GM12878 (cell line): Measurements from ENCODE around the gene FCRL2.

Experiments used
- BACH1 ChIP-seq: fragments of 450-650 bp; IDR thresholded peaks from 2 replicates; pipeline ENCODE4 v1.6.1; 2017; ENCODE audit warnings: mild to moderate bottlenecking, borderline replicate concordance
- BCL11A ChIP-seq: IDR thresholded peaks from 2 replicates; pipeline ENCODE4 v1.6.1; 2011; ENCODE audit warnings: low read depth, low read length
- BHLHE40 ChIP-seq, 2 experiments: fragments of 450-650 bp in 1 of 2; IDR thresholded peaks; 2 replicates each; pipeline ENCODE4 v1.6.1; 2011 to 2017; ENCODE audit warnings: low read depth in 2 of 2, borderline replicate concordance in 1 of 2, improper control_type of control experiment in 1 of 2, low read length in 1 of 2, mild to moderate bottlenecking in 1 of 2
- CEBPB ChIP-seq, 2 experiments: fragments of 150-350 bp in 1 of 2; IDR thresholded peaks; 2 replicates each; pipeline ENCODE4 v1.6.1; 2012 to 2014; ENCODE audit warnings: low read depth in 2 of 2, low read length in 2 of 2, borderline replicate concordance in 1 of 2, inconsistent platforms in 1 of 2
- CHD2 ChIP-seq: IDR thresholded peaks from 2 replicates; pipeline ENCODE4 v1.6.1; 2011; ENCODE audit warnings: low read depth, low read length, improper control_type of control experiment, borderline replicate concordance
- EZH2 ChIP-seq: IDR thresholded peaks from 2 replicates; pipeline ENCODE4 v1.6.1; 2012; ENCODE audit warnings: low read depth, mild to moderate bottlenecking, control low read depth, inconsistent platforms, low read length, borderline replicate concordance; ENCODE audit not compliant: control insufficient read depth
- POLR2A ChIP-seq: IDR thresholded peaks from 2 replicates; pipeline ENCODE4 v1.6.1; 2011; ENCODE audit warnings: low read depth, mild to moderate bottlenecking, low read length
- POLR2AphosphoS5 ChIP-seq: IDR thresholded peaks from 2 replicates; pipeline ENCODE4 v1.6.1; 2011; ENCODE audit warnings: mild to moderate bottlenecking, low read length, inconsistent platforms
- SIN3A ChIP-seq: IDR thresholded peaks from 2 replicates; pipeline ENCODE4 v1.6.1; 2012; ENCODE audit warnings: low read depth, low read length, improper control_type of control experiment
- ZSCAN29 ChIP-seq: fragments of 450-650 bp; IDR thresholded peaks from 2 replicates; pipeline ENCODE4 v1.6.1; 2017; ENCODE audit warnings: mild to moderate bottlenecking, moderate library complexity
- TF ChIP-seq, protein P1 (sequence below), 3 experiments: IDR thresholded peaks in 2 of 3; conservative IDR thresholded peaks in 1 of 3; 2 replicates each; pipeline ENCODE4 v1.5.1; 2011; ENCODE audit warnings: low read depth in 3 of 3, low read length in 3 of 3, mild to moderate bottlenecking in 3 of 3, control low read depth in 2 of 3, moderate library complexity in 2 of 3, inconsistent platforms in 1 of 3, mixed read lengths in 1 of 3; ENCODE audit not compliant: control insufficient read depth in 2 of 3, insufficient read depth in 1 of 3; ENCODE audit errors: extremely low read depth in 1 of 3
- TF ChIP-seq, protein P2 (sequence below): fragments of 450-650 bp; IDR thresholded peaks from 2 replicates; pipeline ENCODE4 v1.6.1; 2017; ENCODE audit warnings: mild to moderate bottlenecking
- TF ChIP-seq, protein P3 (sequence below): IDR thresholded peaks from 2 replicates; pipeline ENCODE4 v1.6.1; 2012; ENCODE audit warnings: low read depth, low read length, improper control_type of control experiment

DNA sequence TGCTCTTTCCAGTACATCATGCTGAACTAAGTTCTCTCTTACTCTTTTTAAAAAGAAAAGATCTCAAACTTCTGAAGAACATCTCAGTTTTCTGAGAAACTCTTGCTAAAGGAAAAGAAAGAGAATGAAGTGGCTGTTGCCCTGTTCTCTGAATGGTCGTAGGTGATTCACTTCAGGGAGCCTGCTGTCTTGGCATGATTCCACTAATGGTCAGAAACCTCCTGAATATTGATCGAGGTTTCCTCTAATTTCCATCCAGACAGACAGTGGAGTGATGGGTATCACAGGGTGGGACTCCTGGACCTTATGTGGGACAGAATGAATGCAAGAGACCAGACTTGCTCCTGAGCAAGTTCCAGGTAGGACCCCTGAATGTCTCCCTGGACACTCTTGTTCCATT is 2.5 kb downstream of the FCRL2 start:
- TF ChIP-seq, protein P1, sequence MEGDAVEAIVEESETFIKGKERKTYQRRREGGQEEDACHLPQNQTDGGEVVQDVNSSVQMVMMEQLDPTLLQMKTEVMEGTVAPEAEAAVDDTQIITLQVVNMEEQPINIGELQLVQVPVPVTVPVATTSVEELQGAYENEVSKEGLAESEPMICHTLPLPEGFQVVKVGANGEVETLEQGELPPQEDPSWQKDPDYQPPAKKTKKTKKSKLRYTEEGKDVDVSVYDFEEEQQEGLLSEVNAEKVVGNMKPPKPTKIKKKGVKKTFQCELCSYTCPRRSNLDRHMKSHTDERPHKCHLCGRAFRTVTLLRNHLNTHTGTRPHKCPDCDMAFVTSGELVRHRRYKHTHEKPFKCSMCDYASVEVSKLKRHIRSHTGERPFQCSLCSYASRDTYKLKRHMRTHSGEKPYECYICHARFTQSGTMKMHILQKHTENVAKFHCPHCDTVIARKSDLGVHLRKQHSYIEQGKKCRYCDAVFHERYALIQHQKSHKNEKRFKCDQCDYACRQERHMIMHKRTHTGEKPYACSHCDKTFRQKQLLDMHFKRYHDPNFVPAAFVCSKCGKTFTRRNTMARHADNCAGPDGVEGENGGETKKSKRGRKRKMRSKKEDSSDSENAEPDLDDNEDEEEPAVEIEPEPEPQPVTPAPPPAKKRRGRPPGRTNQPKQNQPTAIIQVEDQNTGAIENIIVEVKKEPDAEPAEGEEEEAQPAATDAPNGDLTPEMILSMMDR (IDR thresholded peaks at IDR 0.05 in 2 of 3, conservative IDR thresholded peaks at IDR 0.05 in 1 of 3; ENCODE audit: control insufficient read depth in 2 of 3, extremely low read depth in 1 of 3, insufficient read depth in 1 of 3, low read depth in 3 of 3, low read length in 3 of 3): no peak
- TF ChIP-seq ZSCAN29 (no peak), SIN3A (no peak), BCL11A (no peak), CEBPB (IDR thresholded peaks at IDR 0.05; ENCODE audit: borderline replicate concordance in 1 of 2, low read depth in 2 of 2, low read length in 2 of 2) (no peak), BHLHE40 (IDR thresholded peaks at IDR 0.05; ENCODE audit: borderline replicate concordance in 1 of 2, low read depth in 2 of 2, low read length in 1 of 2) (no peak), POLR2A (no peak), POLR2AphosphoS5 (no peak), EZH2 (no peak), BACH1 (no peak), CHD2 (no peak)
- TF ChIP-seq, protein P2, sequence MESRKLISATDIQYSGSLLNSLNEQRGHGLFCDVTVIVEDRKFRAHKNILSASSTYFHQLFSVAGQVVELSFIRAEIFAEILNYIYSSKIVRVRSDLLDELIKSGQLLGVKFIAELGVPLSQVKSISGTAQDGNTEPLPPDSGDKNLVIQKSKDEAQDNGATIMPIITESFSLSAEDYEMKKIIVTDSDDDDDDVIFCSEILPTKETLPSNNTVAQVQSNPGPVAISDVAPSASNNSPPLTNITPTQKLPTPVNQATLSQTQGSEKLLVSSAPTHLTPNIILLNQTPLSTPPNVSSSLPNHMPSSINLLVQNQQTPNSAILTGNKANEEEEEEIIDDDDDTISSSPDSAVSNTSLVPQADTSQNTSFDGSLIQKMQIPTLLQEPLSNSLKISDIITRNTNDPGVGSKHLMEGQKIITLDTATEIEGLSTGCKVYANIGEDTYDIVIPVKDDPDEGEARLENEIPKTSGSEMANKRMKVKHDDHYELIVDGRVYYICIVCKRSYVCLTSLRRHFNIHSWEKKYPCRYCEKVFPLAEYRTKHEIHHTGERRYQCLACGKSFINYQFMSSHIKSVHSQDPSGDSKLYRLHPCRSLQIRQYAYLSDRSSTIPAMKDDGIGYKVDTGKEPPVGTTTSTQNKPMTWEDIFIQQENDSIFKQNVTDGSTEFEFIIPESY: no peak
- TF ChIP-seq, protein P3, sequence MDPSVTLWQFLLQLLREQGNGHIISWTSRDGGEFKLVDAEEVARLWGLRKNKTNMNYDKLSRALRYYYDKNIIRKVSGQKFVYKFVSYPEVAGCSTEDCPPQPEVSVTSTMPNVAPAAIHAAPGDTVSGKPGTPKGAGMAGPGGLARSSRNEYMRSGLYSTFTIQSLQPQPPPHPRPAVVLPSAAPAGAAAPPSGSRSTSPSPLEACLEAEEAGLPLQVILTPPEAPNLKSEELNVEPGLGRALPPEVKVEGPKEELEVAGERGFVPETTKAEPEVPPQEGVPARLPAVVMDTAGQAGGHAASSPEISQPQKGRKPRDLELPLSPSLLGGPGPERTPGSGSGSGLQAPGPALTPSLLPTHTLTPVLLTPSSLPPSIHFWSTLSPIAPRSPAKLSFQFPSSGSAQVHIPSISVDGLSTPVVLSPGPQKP: no peak
